ENCODE data around the gene OFD1.
"Not testable (repeated sequence)": the region's sequence is repeated elsewhere in the genome, so short reads cannot be mapped to it uniquely, and the experiment has no call there.

OFD1 gene

DNA sequence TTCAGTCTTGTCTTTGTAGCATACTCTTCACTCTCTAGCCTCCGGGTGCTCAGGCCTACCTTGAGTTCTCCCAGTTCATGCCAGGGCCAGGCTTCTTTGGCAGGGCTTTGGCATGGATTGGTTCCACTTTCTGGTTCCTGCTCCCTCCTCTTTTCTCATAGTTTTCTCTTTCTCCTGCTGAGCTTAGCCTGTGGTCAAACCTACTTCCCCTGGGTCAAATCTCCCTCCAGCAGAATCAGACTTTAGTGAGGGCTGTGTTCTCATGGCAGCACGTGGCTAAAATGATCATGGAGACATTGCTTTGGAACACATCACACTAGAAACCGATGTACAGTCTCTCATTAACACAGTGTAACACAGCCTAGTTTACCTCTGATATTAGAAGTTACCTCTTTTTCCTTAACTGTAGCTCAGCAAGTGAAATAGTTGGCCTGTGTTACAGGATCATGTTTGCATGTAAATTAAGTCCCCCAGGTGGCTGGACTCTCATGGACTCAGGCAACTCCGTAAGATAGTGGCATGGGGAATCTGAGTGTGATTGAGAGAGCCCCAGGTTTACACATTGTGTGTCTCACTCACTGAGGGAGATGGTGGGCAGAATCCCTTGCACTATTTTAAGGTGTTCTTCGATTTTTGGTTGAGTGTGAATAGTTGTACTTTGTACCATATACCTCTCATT, 32.3 kb upstream of the OFD1 start:
- no peak for DNase-seq

DNA sequence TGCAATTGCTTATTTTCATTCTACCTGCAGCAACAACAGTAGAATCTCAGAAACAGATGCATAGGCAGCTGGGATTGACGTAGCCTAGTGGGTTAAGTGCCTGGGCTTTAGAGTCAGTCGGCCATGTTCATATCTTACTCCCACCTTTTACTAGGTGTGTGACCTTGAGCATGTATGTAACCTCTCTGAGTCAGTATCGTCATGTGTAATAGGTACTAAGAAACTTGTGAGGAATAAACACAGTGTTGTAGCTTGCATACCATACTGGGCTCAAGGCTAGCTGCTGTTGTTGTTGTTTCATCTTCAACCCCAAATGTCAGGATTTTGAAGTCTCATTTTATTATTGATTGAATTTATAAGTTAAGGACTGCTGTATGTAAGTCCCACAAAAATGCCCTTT, 31.4 kb upstream of the OFD1 start:
- DNase-seq = no peak

DNA sequence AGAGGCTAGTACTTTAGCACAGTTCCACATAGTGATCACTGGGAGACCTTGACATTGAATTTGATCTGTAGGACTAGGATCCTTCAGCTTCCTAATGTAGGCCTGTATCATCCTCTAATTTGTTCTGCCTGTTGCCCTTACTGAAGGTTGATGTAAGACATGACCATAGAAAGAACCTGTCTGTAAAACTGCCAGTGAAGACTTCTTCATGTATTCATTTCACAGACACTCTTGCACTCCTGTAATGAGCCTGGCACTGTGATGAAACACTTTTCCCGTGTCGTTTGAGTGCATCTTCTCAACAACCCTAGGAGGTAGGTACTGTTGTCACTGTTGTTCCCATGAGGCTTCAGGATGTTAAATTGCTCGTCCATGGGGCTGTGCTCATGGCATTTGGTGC, 31.0 kb upstream of the OFD1 start:
- no peak for DNase-seq

DNA sequence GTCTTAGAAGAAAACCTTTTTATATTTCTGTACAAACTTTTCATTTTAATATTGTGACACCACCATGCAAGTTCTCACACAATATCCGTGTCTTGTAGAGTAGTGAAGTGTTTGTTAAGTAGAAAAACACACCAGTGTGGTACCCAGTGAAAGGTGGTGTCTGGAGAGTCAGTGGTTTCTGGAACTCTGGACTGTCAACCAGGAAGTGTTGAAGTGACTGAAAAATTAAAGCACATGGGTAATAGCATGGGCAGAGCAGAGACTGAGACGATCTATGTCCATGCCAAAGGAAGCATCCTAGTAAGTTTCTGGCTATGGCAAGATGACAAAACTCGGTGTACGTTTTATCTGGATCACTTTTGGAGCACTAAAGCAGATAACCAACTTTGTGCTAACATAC, 23.4 kb upstream of the OFD1 start:
- no peak for DNase-seq

DNA sequence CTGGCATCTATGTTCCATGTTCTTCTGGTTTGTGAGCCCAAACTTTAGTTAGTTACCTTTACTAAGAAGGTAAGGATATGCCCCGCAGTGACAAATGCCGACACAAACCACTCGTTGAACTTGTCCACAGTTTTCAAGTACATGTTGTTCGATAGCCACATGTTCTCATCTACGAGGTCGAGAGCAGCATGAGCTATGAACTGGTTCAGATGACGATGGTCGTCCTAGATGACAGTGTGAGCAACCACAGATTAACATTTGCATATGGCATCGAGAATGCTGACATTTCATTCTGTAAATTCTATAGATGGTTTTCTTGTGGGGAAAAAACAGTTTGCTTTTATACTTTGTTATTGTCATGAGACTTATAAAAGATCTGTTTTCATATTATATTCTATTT, 18.1 kb upstream of the OFD1 start:
- no peak for DNase-seq

DNA sequence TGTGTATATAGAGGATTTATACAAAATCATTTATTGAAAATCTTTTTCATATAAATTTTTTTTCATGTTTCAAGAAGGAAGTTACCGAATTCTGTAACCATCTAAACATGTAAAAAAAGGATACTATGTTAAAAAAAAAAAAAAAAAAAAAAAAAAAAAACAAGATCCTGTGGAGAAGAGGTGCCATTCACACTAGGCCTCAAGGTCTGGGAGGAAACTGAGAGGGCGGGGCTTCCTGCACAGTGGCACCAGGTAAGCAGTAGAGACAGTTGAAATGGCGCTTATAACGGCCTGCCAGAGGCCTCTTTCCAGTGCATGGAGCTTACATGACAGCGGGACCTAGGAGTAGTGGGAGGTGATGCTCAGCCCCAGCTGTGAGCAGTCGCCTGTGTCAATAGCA, 17.6 kb upstream of the OFD1 start:
- no peak for DNase-seq

DNA sequence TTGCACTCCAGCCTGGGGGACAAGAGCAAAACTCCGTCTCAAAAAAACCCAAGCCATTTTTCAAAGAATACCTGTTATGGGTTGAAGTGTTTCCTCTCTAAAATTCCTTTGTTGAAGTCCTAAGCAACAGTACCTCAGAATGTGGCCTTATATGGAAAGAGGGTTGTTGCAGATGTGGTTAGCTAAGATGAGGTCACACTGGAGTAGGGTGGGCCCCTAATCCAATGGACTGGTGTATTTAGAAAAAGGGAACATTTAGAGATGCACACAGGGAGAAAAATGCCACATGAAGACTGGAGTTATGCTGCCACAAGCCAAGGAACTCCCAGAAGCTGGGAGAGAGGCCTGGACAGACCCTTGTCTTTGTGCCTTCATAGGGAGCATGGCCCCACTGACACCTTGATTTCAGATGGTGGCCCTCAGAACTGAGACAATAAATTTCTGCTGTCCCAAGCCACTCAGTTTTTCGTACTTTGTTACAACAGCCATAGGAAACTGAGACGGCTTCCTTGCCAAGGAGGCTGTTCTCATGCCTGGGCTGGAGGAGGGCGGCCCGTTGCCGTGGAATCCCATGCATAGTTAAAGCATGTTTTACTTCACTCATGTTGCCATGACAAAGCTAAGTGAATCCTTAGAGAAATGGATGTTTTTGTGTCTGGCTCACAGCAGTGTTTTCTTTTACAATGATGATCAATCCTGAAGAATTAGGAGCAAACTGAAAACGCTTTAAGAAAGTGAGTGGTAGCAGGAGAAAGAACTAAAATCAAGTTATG, 16.7 kb upstream of the OFD1 start:
- no peak for DNase-seq

DNA sequence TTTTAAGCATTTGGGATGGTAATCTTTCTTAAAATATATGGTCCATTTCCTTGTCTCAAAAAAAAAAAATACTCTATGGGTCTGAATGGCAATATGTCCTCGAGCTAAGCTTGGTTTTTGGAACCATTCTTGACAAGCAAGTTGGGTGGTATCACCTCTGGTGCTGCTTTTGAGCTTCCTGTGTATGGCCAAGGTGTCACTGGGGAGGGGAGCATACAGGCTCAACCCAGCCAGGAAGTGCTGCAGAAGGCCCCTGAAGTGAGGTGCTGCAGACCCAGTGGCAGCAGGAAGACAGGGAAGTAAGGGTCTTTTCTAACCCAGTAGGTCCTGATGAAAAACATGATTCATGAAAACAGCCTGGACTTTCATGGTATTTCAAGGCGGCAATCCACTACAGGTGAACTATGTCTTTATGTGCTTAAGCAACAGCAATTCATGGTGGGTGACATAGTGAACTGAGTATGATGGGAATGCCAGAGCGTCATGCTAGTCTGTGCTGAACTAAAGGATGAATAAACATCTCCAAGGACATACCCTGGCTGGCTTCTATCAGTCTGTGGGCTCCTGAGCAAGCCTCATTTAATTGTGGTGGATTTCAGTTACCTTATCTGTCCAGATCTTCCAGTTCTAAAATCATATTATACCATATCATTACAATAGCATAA, 15.2 kb upstream of the OFD1 start:
- DNase-seq = no peak

DNA sequence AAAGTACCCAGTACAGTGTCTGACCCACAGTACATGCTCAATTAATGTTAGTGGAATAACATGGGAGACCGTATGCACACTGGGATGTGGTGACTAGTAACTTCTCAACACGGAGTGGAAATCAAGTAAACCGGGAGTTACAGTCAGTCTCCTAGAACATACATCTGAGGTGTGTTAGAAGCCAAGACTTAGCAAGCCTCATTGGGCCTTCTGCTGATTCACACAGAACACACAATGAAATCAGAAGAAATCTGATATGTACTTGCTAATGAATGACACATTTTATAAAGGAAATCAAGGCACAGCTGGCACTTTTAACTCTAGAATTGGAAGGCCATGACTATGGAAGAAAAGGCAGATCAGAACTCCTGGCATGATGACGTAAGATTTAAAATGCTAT, 13.2 kb upstream of the OFD1 start:
- no peak for DNase-seq

DNA sequence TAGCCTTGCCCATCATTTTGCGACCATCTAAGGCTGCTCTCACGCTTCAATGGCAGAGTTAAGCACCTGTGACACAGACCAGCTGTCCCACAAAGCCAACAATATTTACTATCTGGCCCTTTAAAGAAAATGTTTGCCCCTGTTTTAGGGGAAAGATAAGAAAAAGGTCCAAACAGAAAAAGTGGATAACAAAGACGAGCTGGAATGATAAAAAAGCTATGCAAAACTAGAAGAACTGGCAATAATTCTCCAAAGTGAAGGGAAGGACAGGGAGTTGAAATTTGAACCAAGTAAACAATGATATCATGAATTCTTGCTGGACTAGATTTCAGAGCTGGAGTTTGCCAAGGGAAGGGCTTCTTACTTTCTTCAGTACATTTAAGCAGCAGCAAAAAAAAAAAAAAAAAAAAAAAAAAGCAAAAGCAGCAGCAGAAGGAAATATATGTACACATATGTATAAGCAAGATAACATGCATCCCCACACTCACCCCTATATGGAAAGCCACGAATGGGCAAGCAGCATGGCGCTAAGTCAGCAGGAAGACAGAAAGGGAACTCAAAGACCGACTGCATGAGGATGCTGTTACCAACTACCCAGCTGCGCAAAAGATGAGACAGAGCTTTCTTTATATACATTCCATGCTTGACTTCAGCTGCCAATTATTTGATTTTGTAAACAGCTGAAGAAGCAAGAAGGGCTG, 12.6 kb upstream of the OFD1 start:
- DNase-seq = peak; percentile 65

DNA sequence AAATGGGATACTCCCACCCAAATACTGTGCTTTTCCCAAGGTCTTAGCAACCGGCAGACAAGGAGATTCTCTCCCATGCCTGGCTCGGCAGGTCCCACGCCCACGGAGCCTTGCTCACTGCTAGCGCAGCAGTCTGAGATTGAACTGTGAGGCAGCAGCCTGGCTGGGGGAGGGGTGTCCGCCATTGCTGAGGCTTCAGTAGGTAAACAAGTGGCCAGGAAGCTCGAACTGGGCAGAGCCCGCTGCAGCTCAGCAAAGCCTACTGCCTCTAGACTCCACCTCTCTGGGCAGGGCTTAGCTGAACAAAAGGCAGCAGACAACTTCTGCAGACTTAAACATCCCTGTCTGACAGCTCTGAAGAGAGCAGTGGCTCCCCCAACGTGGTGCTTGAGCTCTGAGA, 9.7 kb upstream of the OFD1 start:
- not testable (repeated sequence) for DNase-seq

DNA sequence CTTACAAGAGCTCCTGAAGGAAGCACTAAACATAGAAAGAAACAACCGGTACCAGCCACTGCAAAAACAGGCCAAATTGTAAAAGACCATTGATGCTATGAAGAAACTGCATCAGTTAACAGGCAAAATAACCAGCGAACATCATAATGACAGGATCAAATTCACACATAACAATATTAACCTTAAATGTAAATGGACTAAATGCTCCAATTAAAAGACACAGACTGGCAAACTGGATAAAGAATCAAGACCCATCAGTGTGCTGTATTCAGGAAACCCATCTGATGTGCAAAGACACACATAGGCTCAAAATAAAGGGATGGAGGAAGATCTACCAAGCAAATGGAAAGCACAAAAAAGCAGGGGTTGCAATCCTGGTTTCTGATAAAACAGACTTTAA, 8.0 kb upstream of the OFD1 start:
- DNase-seq = not testable (repeated sequence)

DNA sequence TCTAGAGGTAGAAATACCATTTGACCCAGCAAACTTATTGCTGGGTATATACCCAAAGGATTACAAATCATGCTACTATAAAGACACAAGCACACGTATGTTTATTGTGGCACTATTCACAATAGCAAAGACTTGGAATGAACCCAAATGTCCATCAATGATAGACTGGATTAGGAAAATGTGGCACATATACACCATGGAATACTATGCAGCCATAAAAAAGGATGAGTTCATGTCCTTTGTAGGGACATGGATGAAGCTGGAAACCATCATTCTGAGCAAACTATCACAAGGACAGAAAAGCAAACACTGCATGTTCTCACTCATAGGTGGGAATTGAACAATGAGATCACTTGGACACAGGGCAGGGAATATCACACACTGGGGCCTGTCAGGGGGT, 4.0 kb upstream of the OFD1 start:
- DNase-seq = not testable (repeated sequence)

DNA sequence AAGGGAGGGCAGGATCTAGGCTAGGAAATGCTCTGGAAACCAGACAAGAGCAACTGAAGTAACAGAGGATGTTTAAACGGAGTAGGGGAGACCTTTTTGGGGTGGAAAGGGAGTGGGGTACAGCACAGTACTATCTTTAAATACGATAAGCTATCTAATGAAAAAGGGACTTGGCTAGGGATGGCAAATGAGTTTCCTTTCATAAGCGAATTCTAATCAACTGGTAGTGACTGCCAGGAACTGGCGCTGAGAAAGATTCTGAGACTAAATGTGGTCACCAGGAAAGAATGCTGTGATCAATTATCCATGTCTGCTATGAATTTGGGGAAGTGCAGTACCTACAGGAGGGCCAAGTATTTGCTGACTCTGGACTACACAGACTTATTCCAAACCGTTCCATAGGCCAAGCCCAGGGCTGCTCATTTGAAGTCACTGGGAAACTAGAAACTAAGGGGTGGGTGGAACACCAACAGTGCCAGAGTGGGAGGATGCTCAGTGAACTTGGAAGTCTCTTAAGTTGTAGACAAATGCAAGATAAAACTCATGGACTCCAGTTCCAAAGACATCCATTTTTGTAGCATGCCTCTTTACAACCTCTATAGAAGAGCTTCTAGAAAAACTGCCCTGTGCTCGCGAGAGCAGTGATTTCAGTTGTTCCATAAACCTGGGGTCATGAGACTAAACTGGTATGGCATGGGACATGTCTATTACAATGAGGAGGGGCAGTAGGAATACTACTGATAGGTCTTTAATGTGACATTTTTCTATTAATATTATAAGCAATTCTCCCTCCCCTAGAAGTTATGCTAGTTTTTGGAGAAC, 2.1 kb upstream of the OFD1 start:
- no peak for DNase-seq

DNA sequence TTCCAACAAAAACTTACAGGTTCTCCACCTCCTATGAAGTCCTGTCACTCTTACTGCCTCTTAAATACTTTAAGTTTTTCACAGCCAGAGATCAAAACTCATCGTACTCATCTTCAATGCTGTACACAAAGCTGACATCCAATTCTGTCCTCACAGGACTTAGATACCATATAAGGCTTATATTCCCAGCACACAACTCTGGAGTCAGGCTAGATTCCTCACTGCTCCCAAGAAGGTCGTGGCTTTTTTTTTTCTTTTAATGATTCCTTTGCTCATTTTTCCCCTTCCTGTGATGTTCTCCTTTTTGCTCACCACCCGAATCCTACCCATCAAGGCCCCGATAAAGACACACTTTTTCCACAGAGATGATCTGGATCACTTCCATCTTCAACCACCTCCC, 1.0 kb upstream of the OFD1 start:
- no peak for DNase-seq

DNA sequence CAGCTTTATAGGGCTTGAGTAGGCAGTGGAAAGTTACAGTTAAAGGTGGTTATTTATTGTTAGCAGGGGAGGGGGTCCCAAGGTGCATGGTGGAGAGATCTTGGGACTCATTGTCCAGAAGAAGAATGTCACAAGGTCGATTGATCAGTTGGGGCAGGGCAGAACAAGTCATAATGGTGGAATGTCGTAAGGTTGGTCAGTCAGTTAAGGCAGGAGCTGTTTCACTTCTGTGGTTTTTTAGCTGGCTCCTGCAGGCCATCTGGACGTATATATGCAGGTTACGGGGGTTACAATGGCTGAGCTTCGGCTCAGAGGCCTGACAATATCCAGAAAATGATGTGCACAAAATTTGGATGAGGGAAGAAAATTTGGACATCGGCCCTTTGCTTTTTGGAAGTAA, 7.1 kb downstream of the OFD1 start:
- no peak for DNase-seq

DNA sequence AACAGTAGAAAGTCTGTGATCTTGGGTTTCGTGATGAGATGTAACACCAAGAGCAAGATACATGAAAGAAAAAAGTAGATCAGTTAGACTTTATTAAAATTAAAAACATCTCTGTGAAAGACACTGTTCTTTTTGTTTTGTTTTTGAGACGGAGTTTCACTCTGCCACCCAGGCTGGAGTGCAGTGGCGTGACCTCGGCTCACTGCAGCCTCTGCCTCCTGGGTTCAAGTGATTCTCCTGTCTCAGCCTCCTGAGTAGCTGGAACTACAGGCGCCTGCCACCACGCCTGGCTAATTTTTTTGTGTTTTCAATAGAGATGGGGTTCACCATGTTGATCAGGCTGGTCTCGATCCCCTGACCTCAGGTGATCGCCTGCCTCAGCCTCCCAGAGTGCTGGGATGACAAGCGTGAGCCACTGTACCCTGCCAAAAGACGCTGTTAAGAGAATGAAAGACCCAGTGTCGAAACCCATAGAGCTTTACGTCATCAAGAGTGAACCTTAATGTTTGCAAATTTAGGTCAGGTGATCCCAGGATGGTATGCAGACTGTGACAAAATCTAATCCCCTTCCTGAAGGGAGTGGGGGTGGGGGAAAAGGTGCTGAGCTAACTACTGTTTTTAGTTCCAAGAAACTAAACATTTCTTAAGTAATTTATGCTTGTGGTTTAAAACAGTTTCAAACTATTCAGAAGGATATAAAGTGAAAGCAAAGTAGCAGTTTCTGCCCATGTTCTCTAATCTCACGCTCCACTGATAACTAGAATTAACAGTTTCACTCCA, 8.0 kb downstream of the OFD1 start:
- peak; percentile 27 for DNase-seq

DNA sequence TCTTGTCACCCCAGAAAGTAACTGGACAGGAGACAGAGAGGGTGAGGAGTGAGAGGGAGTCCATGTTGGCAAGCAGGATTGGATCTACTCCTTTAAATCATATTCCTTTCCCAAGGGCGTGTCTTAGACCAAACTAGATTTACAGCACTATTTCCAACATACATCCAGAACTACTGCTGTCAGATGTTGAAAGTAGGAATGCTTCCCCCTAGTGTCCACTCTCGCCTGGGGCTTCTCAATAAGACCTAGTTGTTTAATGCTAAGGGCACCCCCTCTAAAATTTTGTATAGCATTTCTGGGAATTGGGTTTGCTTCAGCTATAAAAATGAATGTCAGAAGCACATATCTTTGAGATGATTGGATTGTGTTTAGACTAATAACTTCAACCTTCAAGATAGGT, 13.3 kb downstream of the OFD1 start:
- peak; percentile 63 for DNase-seq

DNA sequence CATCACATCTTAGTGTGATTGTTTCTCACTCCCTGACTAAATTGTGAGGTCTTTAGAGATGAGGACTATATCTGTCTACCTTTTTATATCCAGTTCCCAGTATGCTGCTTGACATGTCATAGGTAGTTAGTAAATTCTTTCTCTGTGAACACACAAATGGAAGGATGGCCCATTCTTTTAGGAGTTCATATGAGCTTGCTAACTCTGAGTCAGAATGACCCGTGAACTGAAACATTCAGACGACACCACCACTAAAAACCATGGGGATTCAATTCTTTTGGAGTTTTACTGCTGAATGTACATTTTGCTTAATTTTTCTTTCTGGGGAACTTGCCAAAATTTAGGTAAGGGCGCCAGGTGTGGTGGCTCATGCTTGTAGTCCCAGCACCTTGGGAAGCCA, 13.9 kb downstream of the OFD1 start:
- no peak for DNase-seq

DNA sequence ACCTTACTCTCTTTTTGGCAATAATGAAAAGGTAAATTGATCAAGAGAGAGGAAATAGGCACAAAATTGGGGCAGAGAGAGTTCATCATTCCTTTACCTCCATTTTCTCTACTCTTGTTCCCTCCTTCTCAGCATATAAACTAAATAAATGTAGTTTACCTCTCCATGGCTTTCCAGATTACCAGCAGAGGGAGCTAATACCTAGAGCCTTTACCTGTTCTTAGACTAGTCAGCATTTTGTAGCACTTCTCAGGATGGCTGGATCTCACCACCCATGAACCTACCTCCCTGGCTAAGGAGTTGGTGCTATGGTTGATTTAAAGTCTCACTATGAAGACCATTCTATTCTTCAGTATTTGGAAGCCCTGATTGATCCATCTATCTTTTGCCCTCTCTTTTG, 15.7 kb downstream of the OFD1 start:
- peak; percentile 52 for DNase-seq

DNA sequence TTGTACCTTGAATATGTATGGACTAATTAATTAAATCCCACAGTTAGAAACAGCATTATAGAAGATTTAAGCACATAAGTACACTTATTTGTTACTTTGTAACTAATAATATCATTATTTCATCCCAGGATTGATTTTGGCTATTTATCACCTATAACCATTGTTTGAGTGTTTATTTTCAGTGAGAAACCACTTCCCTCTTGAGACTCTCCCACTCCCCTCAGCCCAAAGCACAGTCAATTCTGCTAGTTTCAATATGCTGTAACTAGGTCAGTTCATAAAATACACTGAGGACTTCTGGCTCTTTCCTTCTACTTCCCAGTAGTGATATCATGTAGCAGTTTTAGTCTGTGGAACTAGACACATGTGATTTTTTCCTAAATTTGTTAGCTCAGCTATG, 16.3 kb downstream of the OFD1 start:
- no peak for DNase-seq

DNA sequence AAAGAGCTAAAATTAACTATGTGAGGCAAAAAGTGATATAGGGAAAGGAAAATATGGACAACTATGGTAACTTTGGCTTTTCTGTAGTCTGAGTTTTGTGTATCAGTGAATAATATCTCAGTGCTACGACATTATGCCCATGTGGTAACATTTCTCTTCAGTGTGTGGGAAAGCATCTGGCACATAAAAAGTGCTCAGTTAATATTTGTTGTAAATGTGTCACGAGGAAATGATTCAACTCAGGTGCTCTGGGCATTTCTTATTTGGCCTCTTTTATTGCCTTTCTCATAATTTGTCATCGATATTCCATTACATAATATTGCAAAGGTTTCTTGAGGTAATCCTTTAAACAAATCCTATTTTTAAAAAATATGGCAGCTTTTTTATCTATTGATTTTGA, 17.6 kb downstream of the OFD1 start:
- no peak for DNase-seq
